HK-2 (cell line): Measurements from ENCODE around the gene DOK7.

Experiments
- DNase-seq: peaks from one replicate; pipeline ENCODE4 v3.0.0-alpha.2; 2018; ENCODE audit not compliant: unreplicated experiment

Gene DOK7

DNA sequence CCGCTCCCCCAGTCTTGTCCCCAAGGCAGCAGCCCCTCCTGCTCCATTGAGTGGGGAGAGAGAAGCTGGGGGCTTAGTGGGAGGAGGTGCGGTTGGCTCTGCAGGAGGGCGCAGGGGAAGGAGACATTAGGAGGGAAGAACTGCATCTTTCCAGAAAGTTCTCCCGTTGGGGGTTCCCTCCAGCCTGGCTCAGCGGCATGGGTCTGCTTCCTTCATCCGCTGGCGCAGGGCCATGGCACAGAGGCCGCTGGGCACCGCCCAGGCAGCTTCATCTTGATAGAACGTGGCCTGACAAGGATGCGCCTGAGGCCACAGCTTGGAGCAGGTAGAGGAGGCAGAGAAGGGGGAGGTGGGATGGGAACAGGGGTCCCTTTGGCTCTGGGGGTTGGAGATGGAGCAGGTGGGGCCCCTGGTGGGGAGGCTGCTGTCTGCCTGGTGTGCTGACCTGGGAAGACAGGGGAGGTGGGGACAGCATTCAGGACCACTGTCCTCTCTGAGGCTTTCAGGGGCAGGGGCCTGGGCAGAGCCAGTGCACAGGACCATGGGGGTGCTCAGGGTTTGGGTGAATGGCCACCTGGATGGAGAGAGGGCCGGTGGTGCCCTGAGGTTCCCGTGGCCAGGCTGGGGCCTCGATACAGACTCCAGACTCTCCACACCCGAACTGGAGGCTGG is 12.1 kb downstream of the DOK7 start:
- DNase-seq = no peak

DNA sequence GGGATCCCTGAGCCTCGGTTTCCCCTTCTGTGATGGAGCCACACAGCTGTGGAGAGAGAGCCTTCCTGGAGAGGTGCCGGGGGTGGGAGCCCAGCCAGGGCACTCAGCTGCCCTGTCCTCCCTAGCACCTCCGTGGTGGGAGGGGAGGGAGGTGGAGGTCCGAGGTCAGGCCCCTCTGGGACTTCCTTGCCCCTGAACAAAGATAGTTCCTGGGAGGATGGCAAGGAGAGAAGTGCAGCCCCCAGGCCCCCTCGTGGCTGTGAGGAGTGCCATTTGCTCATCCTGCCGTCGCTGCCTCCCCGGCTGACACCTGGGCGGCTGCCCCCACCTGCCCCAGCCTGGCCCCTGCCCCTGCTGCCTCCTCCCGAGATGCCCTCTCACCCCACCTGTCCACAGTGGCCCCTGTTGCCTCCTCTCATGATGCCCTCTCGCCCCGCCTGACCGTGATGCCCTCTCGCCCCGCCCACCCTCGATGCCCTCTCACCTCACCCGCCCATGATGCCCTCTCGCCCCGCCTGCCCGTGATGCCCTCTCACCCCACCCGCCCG is 12.7 kb downstream of the DOK7 start:
- DNase-seq = no peak

DNA sequence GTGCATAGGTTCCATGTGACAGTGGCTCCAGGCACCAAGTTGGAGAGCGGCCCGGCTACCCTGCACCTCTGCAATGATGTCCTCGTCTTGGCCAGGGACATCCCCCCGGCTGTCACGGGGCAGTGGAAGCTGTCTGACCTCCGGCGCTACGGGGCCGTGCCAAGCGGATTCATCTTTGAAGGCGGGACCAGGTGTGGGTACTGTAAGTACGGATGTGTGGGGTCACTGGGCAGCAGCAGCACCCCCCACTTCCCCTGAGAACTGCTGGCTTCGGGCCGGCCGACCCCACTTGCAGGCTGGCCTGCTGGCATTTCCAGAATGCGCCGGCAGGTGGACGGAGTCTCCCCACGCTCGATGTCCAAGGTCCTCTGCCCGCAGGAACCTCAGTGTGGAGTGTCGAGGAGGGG is 13.2 kb downstream of the DOK7 start:
- no peak for DNase-seq

DNA sequence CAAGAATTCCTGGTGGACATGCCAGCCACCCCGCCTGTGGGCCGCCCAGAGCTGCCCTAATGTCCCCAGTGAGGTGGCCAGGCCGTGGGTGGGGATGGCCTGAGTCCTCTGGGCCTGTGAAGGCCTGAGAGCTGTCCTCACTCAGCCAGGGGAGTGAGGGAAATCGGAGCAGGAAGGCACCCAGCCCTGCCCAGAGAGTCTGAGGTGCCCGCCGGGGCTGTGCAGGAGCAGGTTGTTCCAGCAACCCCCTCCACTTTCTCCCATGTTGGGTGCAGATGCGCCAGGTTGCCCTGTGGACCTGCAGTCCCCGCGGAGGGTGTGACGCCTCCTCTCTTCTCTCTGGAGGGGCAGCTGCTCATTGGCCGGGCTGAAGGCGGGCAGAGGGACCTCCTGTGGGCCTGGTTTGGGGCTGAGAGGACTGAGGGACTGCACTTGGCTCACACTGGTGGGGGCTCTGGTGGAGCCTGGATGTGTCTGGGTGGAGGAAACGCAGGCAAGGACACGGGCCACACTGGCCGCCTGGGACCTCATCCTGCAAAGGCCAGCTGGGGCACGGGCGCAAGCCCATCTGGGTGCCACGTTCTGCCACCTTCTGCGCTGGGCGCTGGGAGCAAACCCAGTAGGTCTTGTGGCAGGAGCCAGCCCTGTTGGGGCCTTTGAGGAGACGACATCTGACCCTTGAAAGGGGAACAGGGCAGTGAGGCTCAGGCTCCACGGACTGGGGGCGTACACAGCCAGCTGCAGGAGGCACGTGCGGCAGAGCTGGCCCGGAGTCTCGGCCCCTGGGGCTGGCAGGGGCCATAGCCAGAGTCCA is 14.0 kb downstream of the DOK7 start:
- no peak for DNase-seq

DNA sequence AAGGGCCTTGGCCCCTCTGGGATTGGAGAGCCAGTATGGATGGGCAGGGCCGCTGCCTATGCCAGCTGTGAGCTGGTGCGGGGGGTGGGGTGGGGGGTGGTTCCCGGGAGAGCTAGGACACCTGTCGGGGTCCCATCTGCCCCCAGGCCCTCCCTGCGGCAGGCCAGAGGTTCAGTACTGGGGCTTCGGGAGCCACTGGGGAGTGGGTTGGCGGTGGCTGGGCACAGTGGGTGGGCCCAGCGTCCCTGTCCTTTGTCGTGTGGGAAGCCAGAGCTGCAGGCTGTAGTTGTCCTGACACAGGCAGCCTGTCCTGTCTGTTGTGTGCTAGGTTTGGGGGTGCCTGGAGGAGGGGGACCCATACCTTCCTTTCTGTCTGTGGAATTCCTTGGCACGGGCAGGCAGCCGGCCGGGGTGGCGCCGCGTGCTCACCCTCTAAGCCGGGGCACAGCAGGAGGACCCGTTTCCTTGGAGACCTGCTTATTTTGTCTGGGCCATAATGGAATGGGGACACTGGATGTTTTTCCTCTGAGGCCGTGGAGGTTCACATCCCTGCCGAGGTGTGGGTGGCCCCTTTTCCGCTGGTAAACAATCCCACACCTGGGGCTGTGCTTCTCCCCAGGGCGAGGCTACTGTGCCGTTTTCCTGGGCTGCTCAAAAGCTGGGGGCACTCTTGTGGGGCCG is 14.8 kb downstream of the DOK7 start:
- DNase-seq = no peak

- DNase-seq = no peak
These were observed 15.6 kb downstream of the DOK7 start for GRCh38 chr4:3478446-3479357.

DNA sequence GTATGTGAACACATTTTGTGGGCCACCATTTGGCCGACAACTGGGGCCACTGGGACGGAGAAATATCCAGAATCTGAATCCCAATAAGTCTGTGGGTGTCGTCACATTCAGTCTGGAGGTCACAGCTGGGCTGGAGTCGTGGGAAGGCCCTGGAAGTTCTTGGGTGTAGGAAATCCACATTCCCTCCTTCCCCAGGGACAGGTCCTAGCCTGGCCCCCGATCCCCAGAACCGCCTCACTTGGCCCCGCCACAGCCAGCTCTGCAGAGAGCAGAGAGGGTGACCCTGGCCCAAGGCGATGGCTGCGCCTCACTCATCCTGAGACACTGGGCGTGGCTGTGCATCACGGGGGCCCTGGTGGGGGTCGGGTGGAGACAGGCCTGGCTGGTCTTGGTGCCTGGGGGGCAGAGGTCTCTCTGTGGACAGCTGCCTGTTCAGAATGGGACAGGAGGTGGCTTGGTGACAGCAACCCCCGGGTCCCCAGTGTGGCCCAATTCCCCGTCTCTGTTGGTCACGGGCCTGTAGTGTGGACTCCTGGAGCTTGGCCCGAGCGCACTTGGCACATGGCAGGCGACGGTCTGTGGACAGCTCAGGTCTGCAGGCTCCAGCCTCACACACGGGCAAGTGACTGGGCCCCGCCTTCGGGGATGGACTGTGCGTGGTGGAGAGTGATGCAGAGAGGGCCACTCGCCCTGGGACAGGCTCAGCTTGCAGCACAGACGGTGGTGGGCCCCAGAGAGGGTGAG is 16.4 kb downstream of the DOK7 start:
- DNase-seq = no peak

DNA sequence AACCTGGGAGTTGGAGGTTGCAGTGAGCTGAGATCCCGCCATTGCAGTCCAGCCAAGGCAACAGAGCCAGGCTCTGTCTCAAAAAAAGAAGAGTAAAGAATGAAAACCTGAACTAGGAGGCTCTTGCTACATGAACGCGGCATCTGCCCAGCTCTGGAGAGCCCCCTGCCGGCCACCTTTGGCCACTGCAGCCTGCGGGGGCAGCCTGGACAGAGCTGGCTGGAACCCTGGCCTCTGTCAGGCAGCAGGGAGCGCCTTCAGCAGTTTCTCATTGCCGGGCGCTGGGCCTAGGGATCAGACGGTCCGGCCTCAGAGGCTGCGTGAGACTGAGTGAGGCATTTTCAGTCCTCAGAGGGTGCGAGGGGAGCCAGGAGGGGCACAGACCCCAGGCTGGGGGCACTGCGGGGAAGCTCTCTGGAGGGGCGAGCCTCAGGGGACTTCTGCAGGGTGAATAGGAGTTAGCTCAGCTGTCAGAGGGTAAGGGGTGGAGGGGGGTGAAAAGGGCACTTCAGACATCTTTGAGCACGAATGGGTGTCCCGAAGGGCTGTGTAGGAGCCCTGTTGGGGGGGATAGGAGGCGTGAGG is 17.5 kb downstream of the DOK7 start:
- peak; percentile 94 for DNase-seq

DNA sequence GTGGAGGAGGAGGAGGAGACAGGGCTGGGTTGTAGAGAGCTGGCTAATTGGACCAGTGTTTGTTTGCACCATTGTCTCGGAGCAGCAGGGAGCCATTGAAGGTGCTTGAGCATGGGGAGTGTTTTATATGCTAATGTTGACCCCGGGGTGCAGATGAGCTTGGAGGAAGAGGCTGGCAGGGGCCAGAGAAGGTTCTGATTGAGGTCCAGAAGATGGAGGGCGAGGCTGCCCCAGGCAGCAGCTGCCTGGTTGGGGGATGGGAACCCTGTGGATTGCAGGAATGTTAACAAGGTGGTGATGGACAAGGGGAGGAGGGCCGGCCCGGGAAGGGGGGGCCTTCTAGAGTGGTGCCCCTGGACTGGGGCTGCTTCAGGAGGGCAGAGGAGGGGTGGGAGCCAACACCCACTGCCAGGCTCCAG is 18.0 kb downstream of the DOK7 start:
- DNase-seq = no peak

DNA sequence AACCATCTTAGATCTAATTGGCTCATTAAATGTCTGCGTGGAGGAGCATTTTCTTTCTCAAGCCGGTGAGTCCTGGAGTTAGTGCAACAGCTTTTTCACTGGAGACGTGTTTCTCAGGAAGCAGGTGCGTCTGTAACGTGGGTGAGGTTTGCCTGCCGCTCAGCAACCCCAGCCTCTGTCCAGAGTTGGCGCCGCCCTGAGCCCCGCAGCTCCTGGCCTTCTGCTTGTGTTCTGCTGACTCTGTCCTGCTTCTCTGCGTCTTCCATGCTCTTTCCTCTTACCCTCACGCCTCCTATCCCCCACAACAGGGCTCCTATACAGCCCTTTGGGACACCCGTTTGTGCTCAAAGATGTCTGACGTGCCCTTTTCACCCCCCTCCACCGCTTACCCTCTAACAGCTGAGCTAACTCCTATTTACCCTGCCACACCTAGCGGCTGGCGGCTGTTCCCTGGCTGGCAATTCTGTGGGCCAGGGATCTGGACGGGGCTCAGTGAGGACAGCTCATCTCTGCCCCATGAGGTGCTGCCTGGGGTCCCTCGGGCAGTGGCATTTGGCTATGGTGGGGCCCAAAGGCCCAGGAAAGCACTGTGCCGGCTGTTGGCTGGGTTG is 18.8 kb downstream of the DOK7 start:
- DNase-seq = no peak

GRCh38 chr4:3482707-3483106 is 19.6 kb downstream of the DOK7 start:
- no peak for DNase-seq

DNA sequence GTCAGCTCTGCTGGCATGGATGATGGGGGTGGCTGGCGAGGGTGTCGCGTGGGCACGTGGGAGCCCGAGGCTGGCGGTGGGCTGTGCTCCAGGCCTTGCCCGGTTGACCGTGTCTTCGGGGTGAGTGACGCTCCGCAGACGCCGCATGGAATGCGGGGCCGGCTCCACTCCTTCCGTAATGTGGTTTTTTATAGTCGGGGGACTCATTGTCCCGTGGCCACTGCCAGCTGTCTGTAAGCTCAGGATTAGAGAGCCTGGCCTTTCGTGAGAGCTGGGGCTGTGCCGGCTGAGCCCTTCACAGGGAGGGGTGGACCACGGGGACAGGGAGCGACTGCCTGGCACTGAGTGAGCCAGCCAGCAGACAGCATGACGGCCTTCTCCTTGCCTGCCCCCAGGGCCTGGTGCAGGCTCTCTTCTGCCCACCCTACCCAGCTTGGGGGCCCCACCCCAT is 20.4 kb downstream of the DOK7 start:
- DNase-seq = peak; percentile 42

GRCh38 chr4:3484057-3484973 is 21.2 kb downstream of the DOK7 start:
- peak; percentile 90 for DNase-seq

DNA sequence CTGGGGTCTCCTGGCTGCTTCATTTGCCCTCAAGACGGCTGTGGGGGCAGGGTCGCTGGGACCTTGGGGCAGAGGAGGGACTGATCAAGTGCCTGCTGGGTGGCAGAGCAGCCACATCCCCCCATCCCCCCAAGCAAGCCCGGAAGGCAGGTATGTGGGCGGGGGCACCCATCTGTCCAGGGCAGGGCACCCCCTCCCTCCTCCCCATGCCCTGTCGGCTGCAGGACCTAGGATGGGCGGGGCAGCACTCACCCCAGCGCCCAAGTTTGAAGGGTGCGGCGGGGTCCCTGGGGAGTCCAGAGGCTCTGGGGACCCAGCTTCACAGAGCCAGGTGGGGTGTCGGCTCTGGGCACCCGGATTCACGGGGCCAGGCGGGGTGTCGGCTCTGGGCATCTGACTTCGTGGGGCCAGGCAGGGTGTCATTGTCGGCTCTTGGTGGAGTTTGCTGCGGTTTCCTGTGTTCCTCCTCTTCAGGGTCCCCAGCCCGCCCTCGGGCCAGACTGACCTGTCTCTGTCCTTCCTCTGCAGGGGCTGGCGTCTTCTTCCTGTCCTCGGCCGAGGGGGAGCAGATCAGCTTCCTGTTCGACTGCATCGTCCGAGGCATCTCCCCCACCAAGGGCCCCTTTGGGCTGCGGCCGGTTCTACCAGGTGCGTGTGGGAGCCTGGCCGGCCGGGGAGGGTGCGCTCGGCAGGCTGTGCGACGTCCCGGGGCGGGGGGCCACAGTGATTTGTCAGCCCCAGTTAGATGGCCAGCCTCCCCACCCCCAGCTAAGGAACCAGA is 22.1 kb downstream of the DOK7 start:
- no peak for DNase-seq

- no peak for DNase-seq
These were observed 22.9 kb downstream of the DOK7 start for GRCh38 chr4:3485886-3486540.

DNA sequence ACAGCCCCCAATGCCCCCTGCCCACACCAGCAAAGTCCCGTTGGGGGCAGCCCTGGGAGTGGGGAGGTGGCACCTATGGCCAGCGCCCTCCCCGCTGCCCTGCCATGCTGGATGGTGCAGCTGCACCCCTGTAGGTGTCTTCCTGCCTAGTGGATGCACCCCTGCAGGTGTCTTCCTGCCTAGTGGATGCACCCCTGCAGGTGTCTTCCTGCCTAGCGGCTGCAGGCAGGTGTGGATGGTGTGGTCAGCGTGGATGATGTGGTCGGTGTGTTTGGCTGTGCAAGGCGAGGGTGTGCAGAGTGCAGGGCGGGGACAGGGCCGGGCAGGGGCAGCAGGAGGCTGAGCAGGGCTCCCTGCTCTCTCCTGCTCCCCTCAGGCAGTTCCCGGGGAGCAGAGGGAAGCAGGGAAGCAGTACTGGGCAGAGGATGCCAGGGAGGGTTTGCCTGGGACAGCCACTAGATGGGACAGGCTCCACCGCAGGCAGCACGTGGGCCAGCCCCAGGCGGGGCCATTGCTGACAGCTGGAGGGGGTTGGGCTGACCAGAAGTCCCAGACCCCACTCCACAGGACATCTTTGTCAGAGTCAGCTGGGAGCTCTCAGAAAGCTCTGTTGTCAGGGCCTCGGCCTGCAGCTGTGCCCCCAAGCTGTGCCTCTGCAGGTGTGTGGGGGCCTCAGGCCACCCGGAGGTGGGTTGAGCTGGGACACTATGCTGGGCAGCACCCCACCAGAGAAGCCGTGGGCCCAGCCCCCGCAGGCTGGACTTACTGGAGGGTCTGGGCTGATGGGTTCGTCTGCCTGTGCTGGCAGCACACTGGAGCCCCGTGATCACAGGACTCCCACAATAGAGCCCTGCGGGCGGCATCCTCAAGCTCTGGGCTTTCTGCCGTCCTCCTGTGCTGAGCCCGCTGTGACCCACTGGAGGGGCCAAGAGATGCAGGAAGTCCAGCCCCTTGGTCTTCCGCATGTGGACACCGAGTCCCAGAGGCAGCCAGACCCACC is 23.7 kb downstream of the DOK7 start:
- DNase-seq = no peak
